ENCODE measurements around the gene ATP11A.

Gene ATP11A

DNA sequence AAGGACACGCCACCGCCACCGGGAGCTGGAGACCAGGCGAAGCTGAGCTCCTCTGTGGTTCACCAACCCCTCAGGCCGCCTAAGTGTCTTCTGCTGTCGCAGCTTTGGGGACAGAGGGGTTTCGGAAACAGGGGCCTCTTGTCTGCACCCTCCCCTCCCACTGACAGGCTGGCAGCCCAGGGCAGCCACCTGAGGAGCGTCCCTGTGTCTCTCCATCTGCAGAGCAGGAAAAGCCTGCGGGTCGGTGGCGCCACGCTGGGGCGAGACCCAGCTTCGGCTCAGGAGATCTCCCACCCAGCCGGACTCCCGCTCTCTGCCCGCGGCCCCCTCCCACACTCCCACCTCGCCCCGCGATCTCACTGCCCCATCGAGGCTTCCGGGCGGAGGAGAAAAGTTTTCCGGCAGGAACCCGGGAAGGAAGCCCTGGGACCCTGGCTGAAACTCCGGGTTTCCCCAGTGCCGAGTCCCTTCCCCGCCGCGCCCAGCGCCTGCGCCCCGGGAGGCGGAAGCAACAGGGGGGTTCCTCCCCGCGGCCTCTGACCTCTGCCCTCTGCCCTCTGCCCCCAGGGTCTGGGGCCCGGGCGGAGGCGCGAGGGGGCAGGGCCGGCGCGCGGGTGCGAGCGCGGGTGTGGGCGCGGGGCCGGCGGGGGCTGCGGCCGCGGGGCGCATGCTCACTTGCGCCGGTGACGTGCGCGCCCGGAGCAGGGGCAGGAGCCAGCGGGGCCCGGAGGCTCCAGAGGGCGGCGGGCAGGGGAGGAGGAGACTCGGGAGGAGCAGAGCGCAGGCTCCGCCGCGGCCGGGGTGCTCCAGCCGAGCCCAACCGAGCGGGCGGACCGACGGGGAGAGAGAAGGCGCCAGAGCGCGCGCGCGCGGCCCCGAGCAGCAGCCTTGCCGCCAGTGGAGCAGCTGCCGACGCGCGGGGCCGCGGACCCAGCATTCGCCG is at the start of gene ATP11A:
TSS of gene ATP11A (plus strand) at position 736 of the 943 bp plus-strand sequence. CDS start 379 bp downstream, outside the sequence.
- DNase-seq = peak; percentile 75 to 79

- DNase-seq = no peak
These were observed 48.3 kb upstream of the ATP11A start for GRCh38 chr13:112641456-112642089.

DNA sequence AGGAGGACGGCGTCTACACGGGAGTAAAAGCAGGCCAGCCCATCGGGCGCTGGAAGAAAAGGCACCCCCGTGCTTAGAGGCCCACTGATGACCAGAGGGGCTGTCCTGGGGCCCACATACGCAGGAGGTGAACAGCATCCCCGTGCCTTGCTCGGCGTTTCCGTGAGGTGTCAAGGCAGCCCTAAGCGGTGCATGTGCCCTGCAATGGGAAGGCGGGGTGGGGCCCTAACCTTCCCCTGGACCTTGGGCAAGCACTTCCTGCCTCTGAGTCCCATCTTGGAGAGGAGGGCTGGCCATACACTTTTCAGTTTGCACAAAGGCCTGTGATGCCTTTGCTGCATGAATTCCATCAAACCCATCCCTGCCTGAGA is 47.8 kb upstream of the ATP11A start:
- no peak for DNase-seq

DNA sequence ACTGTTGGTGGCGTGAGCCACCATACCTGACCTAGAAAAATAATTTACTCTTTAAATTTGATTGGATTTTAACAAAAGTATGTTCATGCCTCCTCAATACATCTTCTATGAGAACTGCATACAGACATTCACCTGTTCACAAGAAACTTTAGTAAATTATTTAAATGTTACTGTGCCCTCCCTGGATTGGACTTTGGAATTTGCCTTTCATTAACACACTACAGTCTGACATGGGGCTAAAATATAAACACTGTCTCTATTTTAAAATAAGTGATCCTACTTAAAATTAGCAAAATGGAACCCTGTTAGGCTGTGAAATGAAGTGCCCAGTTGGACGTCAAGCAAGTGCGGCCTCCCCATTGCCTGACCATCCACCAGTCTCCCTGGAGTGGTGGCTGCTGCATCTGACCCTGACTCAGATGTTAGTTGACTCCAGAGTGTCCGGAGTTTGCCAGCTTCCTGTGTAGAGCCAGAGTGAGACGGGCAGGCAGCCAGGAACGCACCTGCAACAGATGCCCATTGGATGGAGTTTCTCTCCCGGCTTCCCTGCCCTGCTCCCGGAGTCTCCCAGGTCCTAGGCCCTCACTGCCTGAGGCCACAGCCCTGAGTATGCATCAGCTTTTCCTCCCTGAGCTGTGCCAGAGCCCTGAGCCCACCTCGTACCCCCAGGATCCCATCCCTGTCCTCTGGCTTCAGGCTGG is 45.9 kb upstream of the ATP11A start:
- no peak for DNase-seq

DNA sequence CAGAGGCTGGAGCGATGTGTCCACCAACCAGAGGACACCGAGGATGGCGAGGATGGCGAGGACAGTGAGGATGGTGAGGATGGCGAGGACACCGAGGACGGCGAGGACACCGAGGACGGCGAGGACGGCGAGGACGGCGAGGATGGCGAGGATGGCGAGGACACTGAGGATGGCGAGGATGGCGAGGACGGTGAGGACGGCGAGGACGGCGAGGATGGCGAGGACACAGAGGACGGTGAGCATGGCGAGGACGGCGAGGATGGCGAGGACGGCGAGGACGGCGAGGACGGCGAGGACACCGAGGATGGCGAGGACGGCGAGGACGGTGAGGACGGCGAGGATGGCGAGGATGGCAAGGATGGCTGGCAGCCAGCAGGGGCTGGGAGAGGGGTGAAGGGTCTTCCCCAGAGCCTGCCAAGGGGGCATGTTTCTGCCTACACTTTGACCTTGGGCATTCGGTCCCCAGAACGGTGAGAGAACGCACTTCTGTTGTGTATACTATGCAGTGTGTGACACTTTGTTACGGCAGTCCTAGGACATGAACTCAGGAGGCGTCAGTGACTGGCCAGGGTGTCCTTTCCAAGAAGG is 44.4 kb upstream of the ATP11A start:
- no peak for DNase-seq

- no peak for DNase-seq
These were observed 42.6 kb upstream of the ATP11A start for GRCh38 chr13:112647256-112647655.

GRCh38 chr13:112648101-112648500 is 41.7 kb upstream of the ATP11A start:
- no peak for DNase-seq

GRCh38 chr13:112648966-112649690 is 40.7 kb upstream of the ATP11A start:
- no peak for DNase-seq

DNA sequence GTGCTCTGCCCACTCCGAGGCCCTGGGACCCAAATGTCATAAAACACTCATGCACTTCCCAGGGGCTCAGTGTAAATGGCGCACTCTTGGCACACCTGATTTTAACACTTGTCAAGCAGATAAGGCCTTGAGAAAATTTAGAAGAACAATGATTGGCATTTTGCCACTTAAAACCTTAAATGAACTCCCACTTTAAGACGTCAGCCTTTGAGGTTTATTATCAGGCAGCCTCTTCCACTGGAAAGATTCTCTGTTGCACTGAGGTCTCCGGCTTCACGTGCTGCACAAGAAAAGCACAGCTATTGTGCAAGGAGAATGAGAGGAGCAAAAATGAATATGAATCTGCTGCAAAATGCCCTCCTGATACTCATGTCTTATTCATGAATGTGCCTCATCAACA is 38.5 kb upstream of the ATP11A start:
- DNase-seq = no peak

GRCh38 chr13:112651750-112652511 is 37.9 kb upstream of the ATP11A start:
- no peak for DNase-seq

DNA sequence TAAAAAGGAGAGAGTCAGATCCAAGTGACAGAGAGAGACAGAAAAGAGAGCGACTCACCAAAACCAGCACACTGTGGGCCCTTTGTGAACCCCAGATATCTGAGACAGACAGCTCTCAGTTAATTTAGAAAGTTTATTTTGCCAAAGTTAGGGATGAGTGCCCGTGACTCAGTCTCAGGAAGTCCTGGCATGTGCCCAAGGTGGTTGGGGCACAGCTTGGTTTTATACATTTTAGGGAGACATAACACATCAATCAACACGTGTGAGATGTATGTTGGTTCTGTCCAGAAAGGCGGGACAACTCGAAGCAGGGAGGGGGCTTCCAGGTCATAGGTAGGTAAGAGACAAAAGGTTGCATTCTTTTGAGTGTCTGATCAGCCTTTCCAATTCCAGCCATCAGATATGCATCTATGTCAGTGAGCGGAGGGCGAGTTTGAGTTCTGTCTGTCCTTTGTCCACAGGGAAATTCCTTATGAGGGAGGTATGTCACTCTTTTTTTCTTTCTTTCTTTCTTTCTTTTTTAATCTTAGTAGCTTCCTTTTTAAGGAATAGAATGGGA is 37.2 kb upstream of the ATP11A start:
- no peak for DNase-seq

DNA sequence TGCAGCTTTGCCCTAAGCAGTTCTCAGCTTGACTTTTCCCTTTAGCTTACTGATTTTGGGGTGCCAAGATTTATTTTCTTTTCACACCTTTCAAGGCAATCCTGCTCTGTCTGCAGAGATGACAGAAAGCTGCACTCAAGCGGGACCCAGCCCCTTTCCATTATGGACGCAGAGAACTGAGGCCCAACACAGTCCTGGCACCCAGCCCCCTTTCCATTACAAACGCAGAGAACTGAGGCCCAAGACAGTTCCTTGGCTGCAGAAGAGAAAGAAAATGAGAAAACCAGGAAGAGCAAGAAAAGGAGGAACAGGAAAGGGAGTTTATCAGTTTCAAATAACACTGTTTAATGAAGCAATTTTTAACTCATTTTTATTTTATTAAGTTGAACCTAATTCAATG is 36.8 kb upstream of the ATP11A start:
- no peak for DNase-seq

- DNase-seq = no peak
These were observed 33.9 kb upstream of the ATP11A start for GRCh38 chr13:112655913-112656312.

GRCh38 chr13:112657850-112658445 is 31.9 kb upstream of the ATP11A start:
- DNase-seq = no peak

DNA sequence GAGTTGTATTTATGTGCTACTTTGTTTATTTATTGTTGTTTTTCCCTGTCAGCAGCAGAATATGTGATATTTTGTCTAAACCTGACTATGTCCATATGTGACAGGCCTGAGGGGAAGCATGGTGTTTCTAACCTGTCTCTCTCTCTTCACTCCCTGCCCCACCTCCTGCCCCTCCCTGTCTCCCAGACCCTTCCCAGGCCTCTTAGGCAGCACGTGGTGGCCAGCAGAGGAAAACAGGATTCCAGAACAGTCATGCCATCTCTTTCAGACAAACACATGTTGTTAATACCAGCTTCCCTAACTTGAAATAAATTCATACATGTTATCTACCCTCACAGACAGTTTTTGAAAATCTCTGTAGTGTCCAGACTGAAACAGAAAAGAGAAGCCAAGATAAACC is 31.0 kb upstream of the ATP11A start:
- no peak for DNase-seq

GRCh38 chr13:112661291-112661690 is 28.5 kb upstream of the ATP11A start:
- no peak for DNase-seq

DNA sequence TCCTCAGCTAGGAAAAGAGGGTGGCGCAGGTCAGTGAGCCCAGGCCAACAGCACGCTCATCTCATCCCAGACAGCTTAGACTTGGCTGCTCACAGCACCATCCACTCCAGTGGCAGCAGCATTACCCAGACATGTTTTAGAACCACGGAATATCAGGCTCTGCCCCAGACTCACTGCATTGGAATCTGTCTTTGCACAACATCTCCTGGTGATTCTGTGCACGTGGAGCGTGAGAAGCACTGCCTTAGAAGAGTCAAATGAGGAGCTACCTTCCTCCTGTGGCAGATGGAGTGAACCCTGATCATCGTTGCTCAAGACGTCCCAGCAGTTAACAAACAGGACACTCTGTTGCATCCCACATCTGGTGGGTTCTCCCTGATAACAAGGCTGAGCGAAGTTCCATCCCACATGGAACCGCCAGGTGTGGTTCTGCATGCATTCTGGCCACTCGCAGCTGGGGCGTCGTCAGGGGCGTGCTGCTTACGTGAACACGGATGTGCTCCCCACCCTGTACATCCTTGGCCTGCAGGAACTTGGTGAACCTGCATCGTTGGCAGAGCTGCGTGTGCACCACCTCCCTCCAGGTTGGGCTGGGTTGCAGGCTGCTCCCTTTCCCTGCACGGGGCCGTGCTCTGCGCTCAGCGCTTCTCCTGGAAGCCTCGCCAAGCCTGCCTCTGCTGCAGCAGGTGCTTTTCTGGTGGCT is 25.2 kb upstream of the ATP11A start:
- DNase-seq = no peak

GRCh38 chr13:112668924-112669323 is 20.9 kb upstream of the ATP11A start:
- DNase-seq = no peak

GRCh38 chr13:112669881-112670499 is 19.8 kb upstream of the ATP11A start:
- DNase-seq = no peak

DNA sequence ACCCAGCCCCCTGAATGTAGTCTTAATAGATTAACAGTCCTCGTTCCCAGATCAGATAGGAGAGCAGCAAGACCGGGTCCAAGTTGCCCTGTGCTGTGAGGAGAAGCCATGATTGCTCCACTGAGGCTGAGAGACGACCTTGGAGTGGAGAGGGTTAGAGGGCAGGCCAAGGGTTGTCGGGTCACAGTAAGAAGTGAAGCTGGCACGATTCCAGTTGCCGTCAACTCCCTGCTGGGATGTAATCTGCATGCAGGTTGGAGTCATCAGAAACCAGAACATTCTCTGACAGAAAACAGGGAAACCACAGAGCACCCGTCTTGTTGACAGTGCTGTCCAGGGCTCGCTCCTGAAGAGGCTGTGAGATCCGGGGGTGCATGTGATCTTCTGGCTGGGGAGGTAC is 19.0 kb upstream of the ATP11A start:
- DNase-seq = no peak

Data from activated CD4-positive, alpha-beta T cell treated with anti-CD3 and anti-CD28 coated beads, Interleukin-2, amount 50 U/mL, for 4 hours (primary cell).